HG03103 (cell line): ENCODE data around the gene SP2.

Experiments used
- ATAC-seq: cut with Tn5 transposase; IDR thresholded peaks from one replicate; pipeline ENCODE4 v1.9.1; 2021; ENCODE audit warnings: low read depth; ENCODE audit not compliant: unreplicated experiment

The SP2 gene

GRCh38 chr17:47888293-47888692, 7.7 kb upstream of the SP2 start:
- ATAC-seq: no peak

DNA sequence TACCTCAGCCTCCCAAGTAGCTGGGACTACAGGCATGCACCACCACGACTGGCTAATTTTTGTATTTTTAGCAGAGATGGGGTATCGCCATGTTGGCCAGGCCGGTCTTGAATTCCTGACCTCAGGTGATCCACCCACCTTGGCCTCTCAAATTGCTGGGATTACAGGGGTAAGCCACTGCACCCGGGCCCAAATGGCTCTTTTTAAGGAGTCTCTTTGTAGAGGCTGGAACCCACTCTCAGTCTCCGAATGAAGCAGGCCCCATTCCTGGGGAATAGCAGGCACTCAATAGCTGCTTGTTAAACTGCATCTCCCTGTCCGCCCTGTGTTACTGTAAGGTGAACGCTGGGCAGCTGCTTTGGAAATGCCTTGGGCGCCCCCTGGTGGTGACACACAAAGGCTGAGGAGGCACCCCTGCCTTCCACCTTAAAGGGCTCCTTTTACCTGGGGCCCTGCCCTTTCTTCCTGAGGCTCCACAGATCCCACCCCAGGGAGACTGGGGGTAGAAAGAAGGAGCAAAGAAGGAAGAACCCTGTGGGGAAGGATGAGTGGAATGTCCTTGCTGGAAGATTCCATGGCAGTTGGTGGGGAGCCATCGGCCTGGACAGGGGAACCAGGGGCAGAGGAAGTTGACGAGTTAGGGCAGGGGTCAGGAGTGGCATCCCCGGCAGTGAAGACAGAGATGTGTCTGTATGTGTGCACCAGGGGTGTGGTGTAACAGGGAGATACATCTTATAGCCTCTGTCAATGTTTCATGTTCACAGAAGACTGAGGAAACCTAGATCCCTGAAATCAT, 6.1 kb upstream of the SP2 start:
- ATAC-seq: no peak

DNA sequence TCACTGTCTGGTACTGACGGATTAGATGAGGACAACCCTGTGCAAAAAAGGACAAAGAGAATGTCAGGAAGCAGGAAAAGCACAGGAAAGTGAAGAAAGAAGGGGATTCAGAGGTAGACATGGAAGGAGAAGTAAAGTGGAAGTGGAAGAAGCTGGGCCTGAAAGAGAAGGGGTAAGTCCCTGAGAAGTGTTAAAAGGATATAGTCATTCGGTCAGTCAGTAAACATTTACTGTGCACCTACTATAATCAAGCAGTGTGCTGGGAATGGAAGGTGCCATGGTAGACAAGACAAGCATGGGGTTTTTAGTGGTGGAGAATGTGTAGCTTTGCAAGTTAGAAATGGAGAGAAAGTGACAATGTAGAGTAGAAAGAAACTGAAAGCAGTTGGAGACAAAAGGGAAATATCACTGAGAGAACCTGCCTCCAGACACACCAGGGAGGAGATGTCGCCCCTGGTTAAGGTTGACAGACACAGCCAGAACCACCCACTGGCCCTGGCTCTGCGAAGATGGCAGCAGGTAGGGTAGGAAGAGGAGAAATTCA, 4.4 kb upstream of the SP2 start:
- ATAC-seq: no peak

DNA sequence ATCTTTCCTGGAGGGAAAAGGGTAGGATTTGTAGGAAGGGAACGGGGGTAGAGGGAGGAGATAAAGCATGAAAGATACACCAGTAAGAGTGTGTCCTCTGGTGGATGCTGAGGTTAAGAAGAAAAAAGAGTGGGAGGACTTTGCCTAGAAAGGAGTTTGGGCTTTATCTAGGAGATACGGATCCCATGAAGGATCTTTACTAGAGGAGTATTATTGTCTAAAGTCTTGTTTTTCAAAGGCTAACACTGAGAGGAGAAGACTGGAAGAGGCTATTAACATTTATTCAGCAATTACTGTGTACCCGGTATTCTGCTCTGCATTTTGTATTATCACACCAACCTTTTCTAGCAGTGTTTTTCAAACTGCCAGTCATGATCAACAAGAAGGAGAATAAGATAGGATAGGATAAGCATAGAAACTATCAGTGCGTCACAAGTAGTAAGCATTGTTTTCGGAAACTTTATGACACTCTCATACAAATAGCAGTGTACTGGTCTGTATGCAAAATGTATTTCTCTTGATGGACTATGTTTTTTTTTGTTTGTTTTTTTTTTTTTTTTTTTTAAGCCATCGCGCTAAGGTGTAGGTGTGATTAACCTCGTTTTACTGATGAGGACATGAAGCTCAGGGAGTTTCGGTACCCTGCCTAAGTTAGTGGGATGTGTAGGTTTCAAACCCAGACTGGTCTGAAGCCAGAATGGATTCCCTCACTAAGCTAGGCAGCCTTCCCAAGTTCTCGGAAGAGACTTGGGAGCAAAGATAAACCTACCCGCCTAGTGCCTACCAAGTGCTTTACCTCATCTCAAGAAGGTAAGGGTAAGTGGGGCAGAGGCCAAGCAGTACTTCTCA, 1.3 kb upstream of the SP2 start:
- ATAC-seq: no peak

DNA sequence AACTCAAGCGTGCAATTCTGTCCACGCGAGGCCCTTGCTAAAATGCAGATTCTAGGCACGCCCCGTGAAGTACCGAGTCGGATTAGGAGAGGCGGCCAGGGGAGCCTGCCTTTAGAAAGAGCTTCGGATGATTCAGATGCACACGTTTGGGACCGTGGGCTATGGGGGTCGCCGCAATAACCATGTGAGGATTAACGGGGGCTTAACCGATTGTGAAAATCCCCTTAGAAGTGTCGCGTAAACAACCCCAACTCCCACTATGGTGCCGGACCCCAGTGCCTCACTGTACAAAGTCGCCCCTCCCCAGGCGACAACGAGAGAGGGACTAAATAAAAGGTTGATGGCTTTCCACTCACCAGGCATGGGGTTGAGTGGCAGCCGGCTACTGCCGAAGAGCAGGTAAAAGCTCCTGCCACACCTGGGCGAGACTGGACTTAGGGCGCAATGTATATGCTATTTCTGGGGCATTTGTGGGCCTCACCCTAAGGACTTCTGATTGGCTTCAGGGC, 635 bp upstream of the SP2 start:
- no peak for ATAC-seq

- ATAC-seq: no peak
Observed at GRCh38 chr17:47896672-47897490, 845 bp downstream of the SP2 start.

GRCh38 chr17:47897561-47897960, 1.5 kb downstream of the SP2 start:
- ATAC-seq: no peak

- ATAC-seq: no peak
Observed at GRCh38 chr17:47898241-47898640, 2.2 kb downstream of the SP2 start.

DNA sequence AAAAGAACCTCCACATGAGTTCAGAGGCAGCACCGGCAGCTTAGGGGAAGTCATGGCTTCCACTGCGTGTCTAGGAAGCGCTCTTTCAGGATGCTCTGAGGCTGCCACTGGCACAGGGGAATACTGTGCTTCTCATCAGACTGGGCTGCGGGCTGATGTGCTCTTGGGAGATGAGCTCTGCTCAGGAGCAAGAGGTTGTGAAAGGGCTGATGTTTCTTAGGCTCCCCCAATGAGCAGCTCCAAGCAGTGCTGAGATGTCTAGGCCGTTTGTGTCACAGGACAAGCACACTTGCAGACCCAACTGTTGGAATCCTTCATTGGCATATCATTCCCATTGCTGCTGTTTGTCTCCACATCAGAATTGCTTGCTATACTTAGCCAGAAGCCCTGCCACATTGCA, 3.6 kb downstream of the SP2 start:
- ATAC-seq: no peak

DNA sequence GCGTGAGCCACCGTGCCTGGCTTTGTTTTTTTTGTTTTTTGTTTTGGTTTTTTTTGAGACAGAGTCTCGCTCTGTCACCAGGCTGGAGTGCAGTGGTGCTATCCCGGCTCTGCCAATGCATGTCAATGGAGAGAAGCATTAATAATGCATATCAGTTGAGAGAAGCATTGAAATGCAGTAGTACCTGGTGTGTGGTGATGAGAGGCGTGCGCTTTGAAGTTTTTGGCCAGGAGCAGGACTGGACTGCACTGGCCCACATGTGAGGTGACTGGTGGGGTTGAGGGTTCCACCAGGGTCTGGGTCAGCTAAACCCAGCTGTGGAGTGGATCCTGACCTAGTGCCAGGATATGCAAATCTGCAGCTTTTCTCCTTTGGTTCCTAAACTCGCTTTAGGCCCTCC, 5.4 kb downstream of the SP2 start:
- no peak for ATAC-seq

DNA sequence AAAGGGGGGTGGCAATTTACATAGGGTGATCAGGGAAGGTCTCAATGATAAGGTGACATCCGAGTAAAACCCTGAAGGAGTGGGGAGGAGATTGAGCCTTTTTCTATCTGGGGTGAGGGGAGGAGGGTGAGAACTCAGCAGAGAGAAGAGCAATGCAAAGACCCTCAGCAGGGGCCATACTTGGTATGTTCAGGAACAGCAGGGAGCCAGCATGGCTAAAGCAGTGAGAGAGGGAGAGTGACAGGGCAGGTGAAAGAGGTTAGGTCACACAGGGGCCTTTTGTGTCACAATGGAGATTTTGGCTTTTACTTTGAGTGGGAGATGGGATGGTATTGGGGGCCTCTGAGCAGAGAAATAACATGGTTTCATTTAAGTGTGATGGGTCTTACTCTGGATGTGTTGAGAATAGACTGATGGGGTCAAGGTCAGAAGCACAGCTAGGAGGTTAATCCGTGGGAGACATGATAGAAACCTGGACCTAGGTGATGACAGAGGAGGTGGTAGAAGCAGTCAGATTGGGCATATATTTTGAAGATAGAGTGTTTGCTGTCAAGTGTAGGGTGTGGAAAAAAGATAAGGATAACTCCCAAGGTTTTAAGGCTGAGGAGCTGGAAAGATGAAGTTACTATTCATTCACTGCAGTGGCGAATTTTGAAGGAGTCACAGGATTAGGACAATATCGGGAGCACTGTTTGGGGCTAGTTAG, 6.2 kb downstream of the SP2 start:
- ATAC-seq: no peak

DNA sequence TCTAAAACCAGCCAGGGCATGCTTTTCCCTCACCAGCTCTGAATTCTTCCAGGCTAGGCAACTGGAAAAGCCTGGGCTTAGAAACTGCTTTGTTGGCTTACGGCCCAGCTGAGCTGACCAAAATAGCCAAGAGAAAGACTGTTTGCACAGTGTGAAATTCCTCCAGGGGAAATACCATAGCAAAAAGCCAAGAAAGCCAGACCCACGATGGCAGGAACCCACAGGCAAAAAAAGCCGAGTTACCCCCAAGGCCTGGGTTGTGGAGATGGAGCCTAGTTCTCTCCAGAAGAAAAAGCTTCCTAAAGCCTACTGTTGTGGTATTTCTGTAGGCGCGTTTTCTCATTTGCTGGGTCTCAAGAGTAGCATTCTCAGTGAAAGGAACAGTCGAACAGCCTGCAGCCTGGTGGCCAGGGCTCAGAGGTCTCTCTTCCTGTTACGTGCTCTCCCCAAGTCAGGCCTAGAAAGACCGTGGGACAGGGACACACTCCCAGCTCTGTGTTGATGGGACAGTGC, 9.2 kb downstream of the SP2 start:
- ATAC-seq: no peak

DNA sequence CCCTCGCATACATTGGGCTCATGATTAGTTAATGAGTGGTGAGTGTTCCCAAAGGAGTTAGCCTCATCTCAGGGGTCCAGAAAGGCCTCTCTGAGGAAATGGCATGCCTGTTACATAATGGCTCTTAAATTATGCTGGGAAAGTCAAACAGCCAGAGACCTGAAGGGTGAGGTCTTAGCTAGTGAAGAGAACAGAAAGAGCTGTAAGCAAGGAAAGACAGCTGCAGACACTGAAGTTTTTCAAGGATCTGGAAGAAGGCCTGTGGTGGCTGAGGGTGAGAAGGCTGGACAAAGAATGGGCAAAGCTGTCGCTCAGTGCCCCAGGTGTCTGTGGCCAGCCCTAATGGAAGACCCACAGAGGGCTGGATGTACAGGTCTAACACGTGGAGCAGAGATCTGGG, 10.4 kb downstream of the SP2 start:
- no peak for ATAC-seq

- no peak for ATAC-seq
Observed at GRCh38 chr17:47907932-47908562, 12.0 kb downstream of the SP2 start.

GRCh38 chr17:47913050-47913449, 17.0 kb downstream of the SP2 start:
- ATAC-seq: no peak

DNA sequence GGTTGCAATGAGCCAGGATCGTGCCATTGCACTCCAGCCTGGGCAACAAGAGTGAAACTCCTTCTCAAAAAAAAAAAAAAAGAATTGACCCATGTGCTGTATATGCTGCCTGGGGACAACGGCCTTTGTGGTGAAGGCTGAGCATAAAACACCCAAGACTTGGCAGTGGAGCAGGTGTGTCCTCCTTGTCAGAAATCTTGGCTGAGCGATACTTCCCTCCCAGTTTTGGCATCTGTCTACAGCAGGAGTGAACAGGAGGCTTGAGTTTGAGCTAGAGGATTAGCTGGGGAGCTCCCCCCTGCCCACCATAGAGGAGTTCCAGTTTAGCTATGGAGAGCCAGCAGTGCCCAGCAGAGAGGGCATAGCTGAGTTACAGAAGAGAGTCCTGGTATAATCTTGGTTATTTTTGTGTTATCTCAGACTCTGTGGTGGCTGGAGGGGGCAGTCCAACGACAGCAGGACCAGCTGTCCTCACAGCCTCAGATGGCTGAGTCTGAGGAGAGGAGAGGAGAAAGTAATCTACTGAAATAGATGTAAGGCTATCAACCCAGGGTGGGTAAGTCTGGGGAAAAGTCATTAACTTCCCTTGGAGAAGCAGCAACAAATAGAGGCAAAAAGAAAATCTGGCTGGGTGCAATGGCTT, 18.4 kb downstream of the SP2 start:
- no peak for ATAC-seq

GRCh38 chr17:47915776-47916398, 19.9 kb downstream of the SP2 start:
- ATAC-seq: no peak

DNA sequence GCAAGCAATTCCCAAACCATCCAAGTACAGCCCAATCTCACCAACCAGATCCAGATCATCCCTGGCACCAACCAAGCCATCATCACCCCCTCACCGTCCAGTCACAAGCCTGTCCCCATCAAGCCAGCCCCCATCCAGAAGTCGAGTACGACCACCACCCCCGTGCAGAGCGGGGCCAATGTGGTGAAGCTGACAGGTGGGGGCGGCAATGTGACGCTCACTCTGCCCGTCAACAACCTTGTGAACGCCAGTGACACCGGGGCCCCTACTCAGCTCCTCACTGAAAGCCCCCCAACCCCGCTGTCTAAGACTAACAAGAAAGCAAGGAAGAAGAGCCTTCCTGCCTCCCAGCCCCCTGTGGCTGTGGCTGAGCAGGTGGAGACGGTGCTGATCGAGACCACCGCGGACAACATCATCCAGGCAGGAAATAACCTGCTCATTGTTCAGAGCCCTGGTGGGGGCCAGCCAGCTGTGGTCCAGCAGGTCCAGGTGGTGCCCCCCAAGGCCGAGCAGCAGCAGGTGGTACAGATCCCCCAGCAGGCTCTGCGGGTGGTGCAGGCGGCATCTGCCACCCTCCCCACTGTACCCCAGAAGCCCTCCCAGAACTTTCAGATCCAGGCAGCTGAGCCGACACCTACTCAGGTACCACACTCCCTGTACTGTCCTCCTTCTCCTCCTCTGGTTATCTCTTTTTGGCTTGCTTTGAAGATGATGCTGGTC, 20.6 kb downstream of the SP2 start:
- no peak for ATAC-seq
